Panc1 (cell line): ENCODE measurements around the gene SH3GLB2.
"Not testable (repeated sequence)": the region's sequence is repeated elsewhere in the genome, so short reads cannot be mapped to it uniquely, and the experiment has no call there.

ENCODE experiments used
- POLR2AphosphoS5 ChIP-seq: IDR thresholded peaks from 2 replicates; pipeline ENCODE4 v1.6.1; 2012; ENCODE audit warnings: mild to moderate bottlenecking, low read depth, low read length, moderate library complexity
- TF ChIP-seq, protein P1 (sequence below): fragments of 450-650 bp; IDR thresholded peaks from 2 replicates; pipeline ENCODE4 v1.5.1; 2017; ENCODE audit warnings: mild to moderate bottlenecking

DNA sequence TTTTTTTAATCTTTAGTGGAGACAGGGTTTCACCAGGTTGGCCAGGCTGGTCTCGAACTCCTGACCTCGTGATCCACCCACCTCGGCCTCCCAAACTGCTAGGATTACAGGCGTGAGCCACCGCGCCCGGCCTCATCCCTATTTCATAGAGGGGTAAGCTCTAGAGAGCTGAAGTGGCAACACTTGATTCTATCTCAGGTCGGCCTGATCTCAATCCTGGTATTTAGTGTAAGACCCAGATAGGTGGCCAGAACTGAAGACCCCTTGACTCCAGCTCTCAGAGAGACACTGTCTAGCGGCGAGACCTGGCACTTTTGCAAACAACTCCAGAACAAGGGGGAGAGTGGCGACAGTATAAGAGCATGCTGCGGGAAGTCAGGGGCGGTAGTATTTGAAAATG, 7.7 kb upstream of the SH3GLB2 start:
- not testable (repeated sequence) for TF ChIP-seq POLR2AphosphoS5
- TF ChIP-seq, protein P1, sequence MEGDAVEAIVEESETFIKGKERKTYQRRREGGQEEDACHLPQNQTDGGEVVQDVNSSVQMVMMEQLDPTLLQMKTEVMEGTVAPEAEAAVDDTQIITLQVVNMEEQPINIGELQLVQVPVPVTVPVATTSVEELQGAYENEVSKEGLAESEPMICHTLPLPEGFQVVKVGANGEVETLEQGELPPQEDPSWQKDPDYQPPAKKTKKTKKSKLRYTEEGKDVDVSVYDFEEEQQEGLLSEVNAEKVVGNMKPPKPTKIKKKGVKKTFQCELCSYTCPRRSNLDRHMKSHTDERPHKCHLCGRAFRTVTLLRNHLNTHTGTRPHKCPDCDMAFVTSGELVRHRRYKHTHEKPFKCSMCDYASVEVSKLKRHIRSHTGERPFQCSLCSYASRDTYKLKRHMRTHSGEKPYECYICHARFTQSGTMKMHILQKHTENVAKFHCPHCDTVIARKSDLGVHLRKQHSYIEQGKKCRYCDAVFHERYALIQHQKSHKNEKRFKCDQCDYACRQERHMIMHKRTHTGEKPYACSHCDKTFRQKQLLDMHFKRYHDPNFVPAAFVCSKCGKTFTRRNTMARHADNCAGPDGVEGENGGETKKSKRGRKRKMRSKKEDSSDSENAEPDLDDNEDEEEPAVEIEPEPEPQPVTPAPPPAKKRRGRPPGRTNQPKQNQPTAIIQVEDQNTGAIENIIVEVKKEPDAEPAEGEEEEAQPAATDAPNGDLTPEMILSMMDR: not testable (repeated sequence)
